Measurements from ENCODE around the gene YIF1A. TPM values are rescaled to one million over a fixed set of nuclear protein-coding genes. Genes with fewer than 3 reads are reported as not detected.

The YIF1A gene
- total RNA-seq, 4 donors from 2014 or later: 57.7 to 92.5 (median 85.4) TPM

GRCh38 chr11:66285250-66285947, 3.5 kb downstream of the YIF1A start:
- no peak for DNase-seq (ENCODE audit: extremely low spot score)
- no peaks in the 10 kb centered on the region for H3K9me3 ChIP-seq
- intact Hi-C loops (cut with DNase I): no loop called here
- H3K36me3 ChIP-seq: peaks cover 0 to 37% (median 12%) of the 10 kb centered on the region in 4 donors
- no peak for TF ChIP-seq EP300 (IDR thresholded peaks at IDR 0.05)
- TF ChIP-seq POLR2A (IDR thresholded peaks at IDR 0.05; ENCODE audit: low read depth): no peak
- WGBS: 94% methylated on average over 10 of the region's 13 CpGs
- no peak overlapping the region for H3K27ac ChIP-seq (replicated peaks in 1 of 4)
- no peak overlapping the region for H3K4me3 ChIP-seq
- H3K4me1 ChIP-seq: peaks cover 35 to 67% (median 45%) of the 10 kb centered on the region in 4 donors
- no peaks in the 10 kb centered on the region for H3K27me3 ChIP-seq

GRCh38 chr11:66284526-66285078, 4.3 kb downstream of the YIF1A start:
- 91% methylated on average over 16 of the region's 16 CpGs for WGBS
- intact Hi-C loops (cut with DNase I): loop anchor here (5.0 kb wide), 1 partner anchor 62 kb away; no protein-coding TSS in a partner anchor

GRCh38 chr11:66283461-66284105, 5.4 kb downstream of the YIF1A start:
- Histone ChIP-seq H3K27me3 (no peaks in the 10 kb centered on the region), H3K36me3 (peaks cover 0 to 37% (median 12%) of the 10 kb centered on the region in 4 donors), H3K9me3 (no peaks in the 10 kb centered on the region), H3K4me3 (no peak overlapping the region), H3K4me1 (peaks cover 29 to 60% (median 39%) of the 10 kb centered on the region in 4 donors), H3K27ac (replicated peaks in 1 of 4) (no peak overlapping the region)
- intact Hi-C loops (cut with DNase I): loop anchor here (5.0 kb wide), 1 partner anchor 61 kb away; no protein-coding TSS in a partner anchor
- DNase-seq (ENCODE audit: extremely low spot score): no peak
- TF ChIP-seq POLR2A (IDR thresholded peaks at IDR 0.05; ENCODE audit: low read depth): no peak
- TF ChIP-seq POLR2AphosphoS5 (IDR thresholded peaks at IDR 0.05): no peak
- TF ChIP-seq CTCF (IDR thresholded peaks at IDR 0.05): no peak
- TF ChIP-seq EP300 (IDR thresholded peaks at IDR 0.05): no peak
- whole genome bisulfite sequencing: 76% methylated on average over 7 of the region's 14 CpGs

More at GRCh38 chr11:66284526-66285078, 4.3 kb downstream of the YIF1A start:
- H3K9me3 ChIP-seq: no peaks in the 10 kb centered on the region
- no peak overlapping the region for H3K27ac ChIP-seq (replicated peaks in 1 of 4)
- H3K4me1 ChIP-seq: peaks cover 29 to 59% (median 39%) of the 10 kb centered on the region in 4 donors
- H3K36me3 ChIP-seq: peaks cover 0 to 37% (median 12%) of the 10 kb centered on the region in 4 donors
- no peak for DNase-seq (ENCODE audit: extremely low spot score)
- TF ChIP-seq CTCF (IDR thresholded peaks at IDR 0.05) (no peak), POLR2AphosphoS5 (IDR thresholded peaks at IDR 0.05) (no peak), POLR2A (IDR thresholded peaks at IDR 0.05; ENCODE audit: low read depth) (no peak), EP300 (IDR thresholded peaks at IDR 0.05) (no peak)
- H3K27me3 ChIP-seq: no peaks in the 10 kb centered on the region
- H3K4me3 ChIP-seq: no peak overlapping the region

- no peak for TF ChIP-seq EP300 (IDR thresholded peaks at IDR 0.05)
- TF ChIP-seq CTCF (IDR thresholded peaks at IDR 0.05): peak; percentile 96 to 99 (median 96)
- peak; percentile 52 to 78 for TF ChIP-seq POLR2AphosphoS5 (IDR thresholded peaks at IDR 0.05)
- no peak for TF ChIP-seq POLR2A (IDR thresholded peaks at IDR 0.05; ENCODE audit: low read depth)
These were observed 6.2 kb downstream of the YIF1A start for GRCh38 chr11:66282468-66283455.

More at GRCh38 chr11:66282468-66283455, 6.2 kb downstream of the YIF1A start:
- intact Hi-C loops (cut with DNase I): loop anchor here (5.0 kb wide), 1 partner anchor 60 kb away; no protein-coding TSS in a partner anchor
- Histone ChIP-seq H3K9me3 (no peaks in the 10 kb centered on the region), H3K4me1 (peaks cover 29 to 60% (median 37%) of the 10 kb centered on the region in 4 donors), H3K36me3 (peaks cover 0 to 37% (median 12%) of the 10 kb centered on the region in 4 donors), H3K27ac (replicated peaks in 1 of 4) (no peak overlapping the region), H3K4me3 (no peak overlapping the region), H3K27me3 (no peaks in the 10 kb centered on the region)
- peak; percentile 99 for DNase-seq (ENCODE audit: extremely low spot score)
- WGBS: 35% methylated on average over 6 of the region's 35 CpGs

All from esophagus muscularis mucosa (tissue), 4 donors.